Measurements from ENCODE around the gene NRF1.

NRF1 gene

DNA sequence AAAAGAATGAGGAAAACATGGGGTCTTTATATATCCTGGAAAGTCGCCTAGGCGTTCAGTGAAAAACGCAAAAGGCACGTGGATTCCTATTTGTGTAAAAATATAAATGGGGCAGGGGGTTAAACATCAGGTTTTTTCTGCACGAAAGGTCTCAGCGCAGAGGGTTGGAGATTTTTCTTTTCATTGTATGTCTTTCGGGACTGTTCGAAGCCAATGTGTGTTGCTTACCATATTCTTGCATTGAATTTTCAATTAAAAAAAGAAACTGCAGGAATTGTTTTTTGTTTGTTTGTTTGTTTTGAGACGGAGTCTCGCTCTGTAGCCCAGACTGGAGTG lies 172.0 kb downstream of the NRF1 start:
- TF ChIP-seq TAF1 (IDR thresholded peaks at IDR 0.05; ENCODE audit: borderline replicate concordance, insufficient read depth, low read length) (no peak), REST (IDR thresholded peaks at IDR 0.05; ENCODE audit: insufficient read depth in 1 of 2, low read depth in 2 of 2, low read length in 2 of 2) (no peak), FOXP2 (optimal IDR thresholded peaks at IDR 0.05; ENCODE audit: borderline replicate concordance, extremely low read depth, extremely low read length, insufficient read depth) (no peak), POLR2AphosphoS5 (IDR thresholded peaks at IDR 0.05; ENCODE audit: low read depth, low read length) (no peak), SIN3A (IDR thresholded peaks at IDR 0.05; ENCODE audit: borderline replicate concordance, insufficient read depth, low read length) (no peak)

GRCh38 chr7:129784437-129784782 lies 172.9 kb downstream of the NRF1 start:
- TF ChIP-seq POLR2AphosphoS5 (IDR thresholded peaks at IDR 0.05; ENCODE audit: low read depth, low read length) (no peak), TAF1 (IDR thresholded peaks at IDR 0.05; ENCODE audit: borderline replicate concordance, insufficient read depth, low read length) (no peak), FOXP2 (optimal IDR thresholded peaks at IDR 0.05; ENCODE audit: borderline replicate concordance, extremely low read depth, extremely low read length, insufficient read depth) (no peak), SIN3A (IDR thresholded peaks at IDR 0.05; ENCODE audit: borderline replicate concordance, insufficient read depth, low read length) (no peak), REST (IDR thresholded peaks at IDR 0.05; ENCODE audit: insufficient read depth in 1 of 2, low read depth in 2 of 2, low read length in 2 of 2) (no peak)

DNA sequence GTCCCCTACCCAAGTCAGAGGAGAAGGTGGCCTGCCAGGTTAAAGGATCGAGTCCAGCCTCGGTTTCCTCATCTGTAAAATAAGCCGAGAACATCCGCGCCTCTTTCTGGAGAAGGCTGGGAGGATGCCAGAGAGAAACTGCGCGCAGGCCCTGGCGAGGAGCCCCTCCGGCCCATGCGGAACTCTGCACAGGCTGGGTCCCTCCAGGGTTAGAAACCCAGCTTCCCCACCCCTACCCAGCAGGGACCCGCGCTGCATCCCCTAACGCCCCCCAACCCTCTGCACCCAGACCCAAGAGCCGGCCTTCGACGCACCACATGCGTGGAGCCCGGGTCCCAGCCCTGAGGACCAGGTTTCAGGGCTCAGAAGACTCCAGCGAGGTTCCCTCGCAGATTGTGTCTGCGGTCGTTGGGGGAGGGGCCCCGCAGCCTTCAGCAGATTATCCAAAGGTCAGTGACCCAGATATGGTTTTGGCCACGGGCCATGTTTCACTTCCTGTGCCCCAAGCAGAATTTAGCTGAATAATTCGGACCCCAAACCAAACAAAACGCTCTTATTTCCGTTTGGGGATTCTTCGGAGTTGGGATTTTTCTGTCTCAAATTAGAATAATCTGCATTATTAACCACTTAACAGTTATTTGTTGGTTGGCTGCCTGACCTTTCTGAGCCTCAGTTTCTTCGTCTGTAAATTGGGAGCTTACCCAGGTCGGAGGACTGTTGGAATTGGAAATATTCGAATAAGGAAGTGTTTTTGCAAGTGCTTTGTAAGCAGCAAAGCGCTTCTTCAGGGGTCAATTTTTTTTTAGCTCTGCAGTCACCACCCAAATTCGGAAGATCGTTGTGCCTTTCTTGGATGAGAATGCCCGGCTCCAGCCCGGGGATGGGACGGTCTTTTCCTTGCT lies 173.5 kb downstream of the NRF1 start:
- no peak for TF ChIP-seq FOXP2 (optimal IDR thresholded peaks at IDR 0.05; ENCODE audit: borderline replicate concordance, extremely low read depth, extremely low read length, insufficient read depth)
- no peak for TF ChIP-seq SIN3A (IDR thresholded peaks at IDR 0.05; ENCODE audit: borderline replicate concordance, insufficient read depth, low read length)
- no peak for TF ChIP-seq TAF1 (IDR thresholded peaks at IDR 0.05; ENCODE audit: borderline replicate concordance, insufficient read depth, low read length)
- TF ChIP-seq POLR2AphosphoS5 (IDR thresholded peaks at IDR 0.05; ENCODE audit: low read depth, low read length): no peak
- TF ChIP-seq REST (IDR thresholded peaks at IDR 0.05; ENCODE audit: insufficient read depth in 1 of 2, low read depth in 2 of 2, low read length in 2 of 2): no peak

GRCh38 chr7:129785685-129786514 lies 174.4 kb downstream of the NRF1 start:
- TF ChIP-seq TAF1 (IDR thresholded peaks at IDR 0.05; ENCODE audit: borderline replicate concordance, insufficient read depth, low read length) (no peak), REST (IDR thresholded peaks at IDR 0.05; ENCODE audit: insufficient read depth in 1 of 2, low read depth in 2 of 2, low read length in 2 of 2) (no peak), FOXP2 (optimal IDR thresholded peaks at IDR 0.05; ENCODE audit: borderline replicate concordance, extremely low read depth, extremely low read length, insufficient read depth) (no peak), SIN3A (IDR thresholded peaks at IDR 0.05; ENCODE audit: borderline replicate concordance, insufficient read depth, low read length) (no peak), POLR2AphosphoS5 (IDR thresholded peaks at IDR 0.05; ENCODE audit: low read depth, low read length) (no peak)
